H1 (cell line): ENCODE results near the gene NHS. TPM values are rescaled to one million over a fixed set of nuclear protein-coding genes. Genes with fewer than 3 reads are reported as not detected.

Experiments used
- CTCF ChIA-PET: fragments of 300-600 bp; sonication (Branson Sonifier 250); formaldehyde crosslinking; loops from one replicate; lab custom pipeline; 2021; ENCODE audit not compliant: partially characterized antibody; lab: Charles Lee
- POLR2A ChIA-PET: fragments of 300-600 bp; sonication (Branson Sonifier 250); formaldehyde crosslinking; loops from one replicate; lab custom pipeline; 2021; ENCODE audit warnings: inconsistent platforms; ENCODE audit not compliant: partially characterized antibody; lab: Charles Lee
- DNase-seq, 2 experiments: peaks; one replicate each; pipeline versions ENCODE4 v3.0.0 to v3.0.0-alpha.2; 2010 to 2022; ENCODE audit warnings: low spot score in 2 of 2, low read depth in 1 of 2, mixed read lengths in 1 of 2
- FAIRE-seq: peaks from 2 replicates; lab custom pipeline; 2011; peaks lifted over from hg19 to GRCh38; lab: Jason Lieb, UNC
- H2AFZ ChIP-seq: 2 replicates; pipeline ENCODE4 v1.8.1; 2012; ENCODE audit warnings: low read length, inconsistent platforms
- H2AK5ac ChIP-seq: 2 replicates; pipeline ENCODE4 v1.6.1; 2013; ENCODE audit warnings: low read depth, low read length
- H2BK120ac ChIP-seq: replicated peaks from 2 replicates; pipeline ENCODE3; 2013; ENCODE audit warnings: low read depth, low read length, inconsistent platforms
- H2BK12ac ChIP-seq: 2 replicates; pipeline ENCODE4 v1.6.1; 2013; ENCODE audit warnings: low read depth, low read length
- H2BK15ac ChIP-seq: 2 replicates; pipeline ENCODE4 v1.6.1; 2013; ENCODE audit warnings: low read length
- H2BK20ac ChIP-seq: 2 replicates; pipeline ENCODE4 v1.6.1; 2013; ENCODE audit warnings: low read length
- H2BK5ac ChIP-seq: 2 replicates; pipeline ENCODE4 v1.6.1; 2013; ENCODE audit warnings: low read depth, low read length
- H3K14ac ChIP-seq: 2 replicates; pipeline ENCODE4 v1.6.1; 2013; ENCODE audit warnings: inconsistent platforms; ENCODE audit not compliant: insufficient read length
- H3K18ac ChIP-seq: 2 replicates; pipeline ENCODE4 v1.6.1; 2013; ENCODE audit warnings: low read length; ENCODE audit errors: extremely low read depth
- H3K23ac ChIP-seq: 2 replicates; pipeline ENCODE4 v1.6.1; 2013; ENCODE audit warnings: inconsistent platforms; ENCODE audit not compliant: insufficient read length
- H3K23me2 ChIP-seq: 2 replicates; pipeline ENCODE4 v1.6.1; 2013; ENCODE audit warnings: low read depth, low read length
- H3K27ac ChIP-seq: 2 replicates; pipeline ENCODE4 v1.6.1; 2011; ENCODE audit warnings: low read depth, low read length, inconsistent platforms
- H3K27me3 ChIP-seq, 4 experiments: replicated peaks in 1 of 4; 1 replicate in 1 of 4; 2 replicates in 3 of 4; pipeline versions ENCODE4 v1.6.1 to v1.8.1; 2011 to 2013; ENCODE audit warnings: low read length in 3 of 4, mild to moderate bottlenecking in 3 of 4, inconsistent platforms in 2 of 4, mixed read lengths in 2 of 4, moderate library complexity in 1 of 4; ENCODE audit not compliant: control insufficient read depth in 3 of 4, insufficient read depth in 3 of 4; ENCODE audit errors: extremely low read depth in 1 of 4
- H3K36me3 ChIP-seq, 4 experiments: 2 replicates each; pipeline versions ENCODE4 v1.6.1 to v1.8.1; 2011 to 2013; ENCODE audit warnings: mild to moderate bottlenecking in 4 of 4, low read length in 3 of 4, moderate library complexity in 2 of 4, control low read depth in 1 of 4, inconsistent platforms in 1 of 4; ENCODE audit not compliant: insufficient read depth in 4 of 4, control insufficient read depth in 2 of 4
- H3K4ac ChIP-seq: replicated peaks from 2 replicates; pipeline ENCODE3; 2013; ENCODE audit warnings: low read length, low read depth, mixed read lengths, inconsistent platforms; ENCODE audit not compliant: insufficient read length
- H3K4me1 ChIP-seq, 4 experiments: replicated peaks in 1 of 4; 1 replicate in 1 of 4; 2 replicates in 3 of 4; pipeline versions ENCODE4 v1.6.1 to v1.8.1; 2011 to 2013; ENCODE audit warnings: low read length in 3 of 4, inconsistent platforms in 2 of 4, mixed read lengths in 1 of 4; ENCODE audit not compliant: insufficient read depth in 4 of 4, control insufficient read depth in 3 of 4
- H3K4me2 ChIP-seq, 2 experiments: 2 replicates each; pipeline versions ENCODE4 v1.6.1 to v1.8.1; 2011 to 2013; ENCODE audit warnings: low read depth in 2 of 2, low read length in 2 of 2, control low read depth in 1 of 2, inconsistent platforms in 1 of 2, mild to moderate bottlenecking in 1 of 2; ENCODE audit not compliant: insufficient read depth in 1 of 2
- H3K4me3 ChIP-seq, 4 experiments: fragments of 200-600, 300-600 bp in 1 of 4; sonication (generic), shearing (Covaris generic), sonication (Bioruptor Twin) in 1 of 4; 2 replicates each; pipeline versions ENCODE4 v1.5.1 to v1.8.1; 2011 to 2016; ENCODE audit warnings: low read length in 4 of 4, low read depth in 3 of 4, control low read depth in 2 of 4, inconsistent platforms in 2 of 4, mild to moderate bottlenecking in 2 of 4, mixed read lengths in 1 of 4, moderate library complexity in 1 of 4; ENCODE audit not compliant: insufficient read depth in 2 of 4; ENCODE audit errors: extremely low read depth in 1 of 4
- H3K56ac ChIP-seq: replicated peaks from 2 replicates; pipeline ENCODE3; 2013; ENCODE audit warnings: low read depth, mild to moderate bottlenecking, mixed read lengths, low read length, inconsistent platforms; ENCODE audit not compliant: insufficient read length
- H3K79me1 ChIP-seq: 2 replicates; pipeline ENCODE4 v1.6.1; 2013; ENCODE audit warnings: low read depth, low read length, control low read depth
- H3K79me2 ChIP-seq, 2 experiments: 2 replicates each; pipeline versions ENCODE4 v1.6.1 to v1.8.1; 2012 to 2013; ENCODE audit warnings: low read length in 2 of 2, mild to moderate bottlenecking in 2 of 2, inconsistent platforms in 1 of 2; ENCODE audit not compliant: insufficient read depth in 2 of 2, control insufficient read depth in 1 of 2
- H3K9ac ChIP-seq, 4 experiments: replicated peaks in 1 of 4; 1 replicate in 1 of 4; 2 replicates in 3 of 4; pipeline versions ENCODE4 v1.6.1 to v1.8.1; 2011 to 2013; ENCODE audit warnings: low read depth in 3 of 4, low read length in 3 of 4, control low read depth in 2 of 4, mild to moderate bottlenecking in 2 of 4, moderate library complexity in 2 of 4, inconsistent platforms in 1 of 4; ENCODE audit errors: extremely low read depth in 1 of 4
- H3K9me3 ChIP-seq, 2 experiments: 2 replicates each; pipeline versions ENCODE4 v1.6.1 to v1.8.1; 2012 to 2013; ENCODE audit warnings: mild to moderate bottlenecking in 2 of 2, moderate library complexity in 2 of 2, control low read depth in 1 of 2, inconsistent platforms in 1 of 2, low read depth in 1 of 2, low read length in 1 of 2, mixed read lengths in 1 of 2; ENCODE audit not compliant: insufficient read depth in 2 of 2
- H4K20me1 ChIP-seq, 2 experiments: replicated peaks in 1 of 2; 2 replicates each; pipeline versions ENCODE3 to v1.8.1; 2011 to 2013; ENCODE audit warnings: inconsistent platforms in 2 of 2, low read length in 2 of 2, mild to moderate bottlenecking in 1 of 2; ENCODE audit not compliant: insufficient read depth in 2 of 2, control insufficient read depth in 1 of 2
- H4K5ac ChIP-seq: 2 replicates; pipeline ENCODE4 v1.6.1; 2013; ENCODE audit warnings: low read length, low read depth, mixed read lengths, inconsistent platforms; ENCODE audit not compliant: insufficient read length
- H4K8ac ChIP-seq: 2 replicates; pipeline ENCODE4 v1.8.0; 2013; ENCODE audit warnings: mild to moderate bottlenecking, moderate library complexity, low read length, inconsistent platforms; ENCODE audit not compliant: insufficient read depth; ENCODE audit errors: extremely low read depth
- H4K91ac ChIP-seq: replicated peaks from 2 replicates; pipeline ENCODE3; 2013; ENCODE audit warnings: low read length, mixed read lengths, inconsistent platforms; ENCODE audit not compliant: insufficient read length
- HDAC2 ChIP-seq, 2 experiments: fragments of 300-600 bp in 1 of 2; sonication (generic) in 1 of 2; IDR thresholded peaks; 2 replicates each; pipeline ENCODE4 v1.6.1; 2011 to 2012; ENCODE audit warnings: low read depth in 2 of 2, low read length in 2 of 2, mild to moderate bottlenecking in 2 of 2, moderate library complexity in 2 of 2, borderline replicate concordance in 1 of 2, inconsistent platforms in 1 of 2
- RXRA ChIP-seq: IDR thresholded peaks from 2 replicates; pipeline ENCODE4 v1.6.1; 2011; ENCODE audit warnings: low read depth, mild to moderate bottlenecking, low read length, moderate library complexity; ENCODE audit not compliant: insufficient read depth
- WGBS, 2 experiments: shearing (Covaris generic) in 1 of 2; methylation state at CpG; one replicate each; pipeline versions ENCODE4 v1.1.6 to v1.1.7; 2013 to 2015; ENCODE audit warnings: low lambda C conversion rate in 2 of 2, mixed read lengths in 2 of 2, inconsistent platforms in 1 of 2, low coverage in 1 of 2, missing lambda C conversion rate in 1 of 2; ENCODE audit not compliant: insufficient replicate concordance in 2 of 2, insufficient coverage in 1 of 2, insufficient read length in 1 of 2; ENCODE audit errors: extremely low coverage in 1 of 2, missing lambda C conversion rate in 1 of 2; 5-methylcytosine and 5-hydroxymethylcytosine counted together
- polyA plus RNA-seq, 7 experiments: library from polyadenylated mRNA; depleted of rRNA in 3 of 7; stranded (reverse) in 5 of 7; unstranded in 2 of 7; fragments of >200 nt in 5 of 7; fragments of 200-250 nt in 2 of 7; gene quantifications; 1 replicate in 5 of 7; 2 replicates in 1 of 7; 4 replicates in 1 of 7; pipeline versions ENCODE4 v1.2.1 to v1.2.3, GENCODE V29; 2011 to 2013; ENCODE audit warnings: missing spikeins in 2 of 7, mixed read lengths in 2 of 7
- total RNA-seq: library from RNA; stranded (reverse); fragmentation: NEBNext Ultra II Directional; extraction: Animal tissue kit (Norgen Biotek cat#: 25700); gene quantifications from 2 replicates; pipeline ENCODE4 v1.2.1, GENCODE V29; 2021

NHS gene
- total and polyA plus RNA-seq, 2 of the 8 experiments (the other 6 are each of a cell fraction or from before 2014, with no cell fraction given) = 2.2 to 6.7 TPM

DNA sequence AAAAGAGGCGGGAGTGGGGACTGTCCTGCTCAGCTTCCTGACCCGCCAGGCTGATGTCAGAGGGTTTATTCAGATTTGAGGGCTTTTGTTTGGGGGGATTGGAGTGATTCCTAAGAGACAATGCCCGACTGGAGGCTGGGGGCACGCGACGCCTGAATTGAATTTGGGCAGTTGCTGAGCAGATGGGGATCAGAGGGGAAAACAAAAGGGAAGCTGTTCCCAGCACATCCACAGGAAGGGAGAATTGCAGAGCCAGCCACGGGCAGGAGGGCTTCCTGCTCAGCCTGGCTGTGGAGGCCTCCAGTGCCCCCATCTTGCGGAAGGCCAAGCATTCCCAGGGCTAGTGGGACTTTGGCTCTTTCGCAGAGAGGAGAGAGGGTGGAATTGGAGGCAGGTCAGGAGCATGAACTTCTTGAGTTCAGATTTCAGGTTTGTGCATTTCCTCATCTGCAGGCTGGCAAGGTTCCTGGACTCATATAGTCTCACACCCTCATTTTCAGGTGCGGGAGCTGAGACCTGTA, 162.8 kb downstream of the NHS start:
- H3K36me3 ChIP-seq = no peaks in the 10 kb centered on the region
- no peak overlapping the region for H2BK12ac ChIP-seq
- no peak overlapping the region for H4K91ac ChIP-seq
- no peaks in the 10 kb centered on the region for H3K23me2 ChIP-seq
- WGBS, 2 experiments = 68% methylated on average over 6 of the region's 10 CpGs; no CpG with 5 or more reads in 1 of the 2 experiments
- no peak overlapping the region for H2BK5ac ChIP-seq
- H3K23ac ChIP-seq = no peak overlapping the region
- H3K27me3 ChIP-seq = no peaks in the 10 kb centered on the region
- no peaks in the 10 kb centered on the region for H3K79me2 ChIP-seq
- no peaks in the 10 kb centered on the region for H3K79me1 ChIP-seq
- POLR2A ChIA-PET = no interaction called here
- no peak overlapping the region for H3K27ac ChIP-seq
- H3K14ac ChIP-seq = no peak overlapping the region
- CTCF ChIA-PET = interaction anchor here (1.1 to 4.6 kb wide), 6 partner anchors 9 to 168 kb away, joined by 3 to 33 read pairs (median 4); no protein-coding TSS in a partner anchor
- no peak overlapping the region for H4K8ac ChIP-seq
- peak overlapping the region; percentile 22 for H2BK120ac ChIP-seq
- H4K20me1 ChIP-seq = no peaks in the 10 kb centered on the region
- DNase-seq (no peak), FAIRE-seq (no peak)
- no peak overlapping the region for H2AFZ ChIP-seq
- no peak overlapping the region for H3K9ac ChIP-seq
- H4K5ac ChIP-seq = peak overlapping the region; percentile 24
- H3K4me2 ChIP-seq = no peak overlapping the region; a peak in 1 of 4 replicates
- H2BK20ac ChIP-seq = no peak overlapping the region
- H3K56ac ChIP-seq = no peak overlapping the region
- H3K4me3 ChIP-seq = no peak overlapping the region
- H3K4ac ChIP-seq = no peak overlapping the region
- H3K18ac ChIP-seq = no peak overlapping the region; the same call in 1 of the 2 replicates
- no peak overlapping the region for H2AK5ac ChIP-seq
- H2BK15ac ChIP-seq = 0 out of 2 replicates have a peak overlapping the region, but pooled peaks have one; percentile 61
- TF ChIP-seq HDAC2 (IDR thresholded peaks at IDR 0.05; ENCODE audit: borderline replicate concordance in 1 of 2, low read depth in 2 of 2, low read length in 2 of 2) (no peak), RXRA (0 out of 2 replicates have a peak, but pooled peaks have one; percentile 8)
- H3K4me1 ChIP-seq = peaks cover 0 to 6% (median 0%) of the 10 kb centered on the region in 4 experiments; a peak in 2 of 7 replicates
- H3K9me3 ChIP-seq = no peaks in the 10 kb centered on the region
